Vagina (tissue), 2 donors: Measurements from ENCODE around the gene CACUL1.

Experiments used
- POLR2AphosphoS5 ChIP-seq, 2 donors: sonication (generic); formaldehyde crosslinking; IDR thresholded peaks; one replicate each; pipeline ENCODE4 v1.9.0; 2017; ENCODE audit warnings: antibody characterized with exemption in 2 of 2, mild to moderate bottlenecking in 2 of 2, low read depth in 1 of 2; ENCODE audit not compliant: insufficient read depth in 1 of 2
- TF ChIP-seq, protein P1 (sequence below), 3 experiments: fragments of 450-650 bp in 2 of 3; fragments of 200-600 bp in 1 of 3; sonication (generic) in 1 of 3; IDR thresholded peaks; one replicate each; pipeline ENCODE4 v1.5.1; 2017 to 2019; ENCODE audit warnings: antibody characterized with exemption in 3 of 3, mild to moderate bottlenecking in 2 of 3, moderate library complexity in 2 of 3

DNA sequence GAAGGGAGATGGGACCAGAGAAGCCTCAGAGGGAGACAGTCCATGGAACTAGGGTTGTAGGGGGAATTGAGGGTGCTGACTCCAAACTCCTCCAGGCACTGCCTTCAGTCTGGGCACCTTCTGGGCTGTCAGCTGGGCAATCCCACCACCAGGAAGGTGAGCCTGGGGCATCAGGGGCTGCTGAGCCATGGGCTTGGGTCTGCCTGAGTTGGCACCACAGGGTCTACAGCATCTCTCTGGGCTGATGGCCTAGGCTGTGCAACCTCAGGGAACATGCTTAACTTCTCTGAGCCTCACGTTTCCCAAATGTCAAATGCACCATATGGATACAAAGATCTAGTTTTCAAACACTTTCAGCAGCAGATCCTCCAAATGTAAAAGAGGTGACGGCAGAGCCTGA lies 112.5 kb downstream of the CACUL1 start:
- TF ChIP-seq, protein P1, sequence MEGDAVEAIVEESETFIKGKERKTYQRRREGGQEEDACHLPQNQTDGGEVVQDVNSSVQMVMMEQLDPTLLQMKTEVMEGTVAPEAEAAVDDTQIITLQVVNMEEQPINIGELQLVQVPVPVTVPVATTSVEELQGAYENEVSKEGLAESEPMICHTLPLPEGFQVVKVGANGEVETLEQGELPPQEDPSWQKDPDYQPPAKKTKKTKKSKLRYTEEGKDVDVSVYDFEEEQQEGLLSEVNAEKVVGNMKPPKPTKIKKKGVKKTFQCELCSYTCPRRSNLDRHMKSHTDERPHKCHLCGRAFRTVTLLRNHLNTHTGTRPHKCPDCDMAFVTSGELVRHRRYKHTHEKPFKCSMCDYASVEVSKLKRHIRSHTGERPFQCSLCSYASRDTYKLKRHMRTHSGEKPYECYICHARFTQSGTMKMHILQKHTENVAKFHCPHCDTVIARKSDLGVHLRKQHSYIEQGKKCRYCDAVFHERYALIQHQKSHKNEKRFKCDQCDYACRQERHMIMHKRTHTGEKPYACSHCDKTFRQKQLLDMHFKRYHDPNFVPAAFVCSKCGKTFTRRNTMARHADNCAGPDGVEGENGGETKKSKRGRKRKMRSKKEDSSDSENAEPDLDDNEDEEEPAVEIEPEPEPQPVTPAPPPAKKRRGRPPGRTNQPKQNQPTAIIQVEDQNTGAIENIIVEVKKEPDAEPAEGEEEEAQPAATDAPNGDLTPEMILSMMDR (IDR thresholded peaks at IDR 0.05), result no peak
- no peak for TF ChIP-seq POLR2AphosphoS5 (IDR thresholded peaks at IDR 0.05; ENCODE audit: insufficient read depth in 1 of 2, low read depth in 1 of 2)
